Activated naive CD8-positive, alpha-beta T cell (primary cell): ENCODE measurements around the gene IGSF23.
"Not testable (repeated sequence)": the region's sequence is repeated elsewhere in the genome, so short reads cannot be mapped to it uniquely, and the experiment has no call there.

Source experiments
- H3K27ac Mint-ChIP-seq: one replicate; pipeline ENCODE4 v1.8.0; 2021; ENCODE audit warnings: mixed read lengths
- H3K27me3 Mint-ChIP-seq: one replicate; pipeline ENCODE4 v1.8.0; 2021; ENCODE audit warnings: mixed read lengths
- H3K36me3 Mint-ChIP-seq: one replicate; pipeline ENCODE4 v1.8.0; 2021; ENCODE audit warnings: mixed read lengths
- H3K4me1 Mint-ChIP-seq: one replicate; pipeline ENCODE4 v1.8.0; 2021; ENCODE audit warnings: low read depth, mixed read lengths
- H3K4me3 Mint-ChIP-seq: one replicate; pipeline ENCODE4 v1.8.0; 2021; ENCODE audit warnings: mild to moderate bottlenecking, mixed read lengths
- H3K9me3 Mint-ChIP-seq: one replicate; pipeline ENCODE4 v1.8.0; 2021; ENCODE audit warnings: low read depth, mixed read lengths

Gene IGSF23

GRCh38 chr19:44579663-44580365 lies 33.5 kb upstream of the IGSF23 start:
- Mint-ChIP-seq H3K27me3 (peaks cover 5% of the 10 kb centered on the region), H3K4me1 (no peaks in the 10 kb centered on the region), H3K27ac (no peak overlapping the region), H3K9me3 (no peaks in the 10 kb centered on the region), H3K36me3 (no peaks in the 10 kb centered on the region), H3K4me3 (no peak overlapping the region)

- Mint-ChIP-seq H3K36me3 (no peaks in the 10 kb centered on the region), H3K9me3 (no peaks in the 10 kb centered on the region), H3K4me3 (no peak overlapping the region), H3K27ac (no peak overlapping the region), H3K4me1 (no peaks in the 10 kb centered on the region), H3K27me3 (peaks cover 5% of the 10 kb centered on the region)
Observed at GRCh38 chr19:44580366-44580895, 32.9 kb upstream of the IGSF23 start.

GRCh38 chr19:44581288-44581687 lies 32.1 kb upstream of the IGSF23 start:
- Mint-ChIP-seq H3K27me3 (peaks cover 5% of the 10 kb centered on the region), H3K4me1 (no peaks in the 10 kb centered on the region), H3K36me3 (no peaks in the 10 kb centered on the region), H3K4me3 (no peak overlapping the region), H3K27ac (no peak overlapping the region), H3K9me3 (no peaks in the 10 kb centered on the region)

GRCh38 chr19:44582581-44583265 lies 30.6 kb upstream of the IGSF23 start:
- peaks cover 4% of the 10 kb centered on the region for H3K4me1 Mint-ChIP-seq
- peaks cover 5% of the 10 kb centered on the region for H3K27me3 Mint-ChIP-seq
- no peak overlapping the region for H3K4me3 Mint-ChIP-seq
- no peaks in the 10 kb centered on the region for H3K9me3 Mint-ChIP-seq
- no peaks in the 10 kb centered on the region for H3K36me3 Mint-ChIP-seq
- H3K27ac Mint-ChIP-seq = no peak overlapping the region

- Mint-ChIP-seq H3K4me1 (peaks cover 15% of the 10 kb centered on the region), H3K36me3 (no peaks in the 10 kb centered on the region), H3K27ac (no peak overlapping the region), H3K4me3 (no peak overlapping the region), H3K9me3 (no peaks in the 10 kb centered on the region), H3K27me3 (peaks cover 5% of the 10 kb centered on the region)
Observed at GRCh38 chr19:44585371-44586133, 27.8 kb upstream of the IGSF23 start.

GRCh38 chr19:44587963-44588770 lies 25.2 kb upstream of the IGSF23 start:
- H3K9me3 Mint-ChIP-seq = no peaks in the 10 kb centered on the region
- H3K4me3 Mint-ChIP-seq = no peak overlapping the region
- H3K27me3 Mint-ChIP-seq = peaks cover 6% of the 10 kb centered on the region
- peaks cover 15% of the 10 kb centered on the region for H3K4me1 Mint-ChIP-seq
- H3K36me3 Mint-ChIP-seq = no peaks in the 10 kb centered on the region
- peak overlapping the region; percentile 79 for H3K27ac Mint-ChIP-seq

GRCh38 chr19:44588771-44589112 lies 24.6 kb upstream of the IGSF23 start:
- Mint-ChIP-seq H3K27me3 (peaks cover 5% of the 10 kb centered on the region), H3K9me3 (no peaks in the 10 kb centered on the region), H3K36me3 (no peaks in the 10 kb centered on the region), H3K4me1 (peaks cover 15% of the 10 kb centered on the region), H3K4me3 (no peak overlapping the region), H3K27ac (peak overlapping the region; percentile 50)

- no peaks in the 10 kb centered on the region for H3K9me3 Mint-ChIP-seq
- peaks cover 9% of the 10 kb centered on the region for H3K27me3 Mint-ChIP-seq
- H3K36me3 Mint-ChIP-seq = no peaks in the 10 kb centered on the region
- H3K4me1 Mint-ChIP-seq = peaks cover 15% of the 10 kb centered on the region
- H3K27ac Mint-ChIP-seq = no peak overlapping the region
- H3K4me3 Mint-ChIP-seq = no peak overlapping the region
Observed at GRCh38 chr19:44590245-44591059, 22.9 kb upstream of the IGSF23 start.

GRCh38 chr19:44591340-44591993 lies 21.9 kb upstream of the IGSF23 start:
- Mint-ChIP-seq H3K4me1 (peaks cover 15% of the 10 kb centered on the region), H3K27me3 (peaks cover 12% of the 10 kb centered on the region)
- H3K4me3 Mint-ChIP-seq, H3K27ac Mint-ChIP-seq, H3K9me3 Mint-ChIP-seq, H3K36me3 Mint-ChIP-seq: not testable (repeated sequence)

GRCh38 chr19:44592451-44592890 lies 20.9 kb upstream of the IGSF23 start:
- no peak overlapping the region for H3K4me3 Mint-ChIP-seq
- peaks cover 12% of the 10 kb centered on the region for H3K27me3 Mint-ChIP-seq
- no peak overlapping the region for H3K27ac Mint-ChIP-seq
- H3K36me3 Mint-ChIP-seq = no peaks in the 10 kb centered on the region
- peaks cover 13% of the 10 kb centered on the region for H3K4me1 Mint-ChIP-seq
- H3K9me3 Mint-ChIP-seq = no peaks in the 10 kb centered on the region

GRCh38 chr19:44593294-44593693 lies 20.1 kb upstream of the IGSF23 start:
- Mint-ChIP-seq H3K36me3 (no peaks in the 10 kb centered on the region), H3K4me3 (no peak overlapping the region), H3K27me3 (peaks cover 12% of the 10 kb centered on the region), H3K9me3 (no peaks in the 10 kb centered on the region), H3K27ac (no peak overlapping the region), H3K4me1 (peaks cover 6% of the 10 kb centered on the region)

- not testable (repeated sequence) for H3K27ac Mint-ChIP-seq, H3K9me3 Mint-ChIP-seq, H3K4me3 Mint-ChIP-seq, H3K36me3 Mint-ChIP-seq, H3K4me1 Mint-ChIP-seq
- H3K27me3 Mint-ChIP-seq = peaks cover 12% of the 10 kb centered on the region
Observed at GRCh38 chr19:44593866-44594266, 19.5 kb upstream of the IGSF23 start.

GRCh38 chr19:44596428-44597130 lies 16.8 kb upstream of the IGSF23 start:
- no peaks in the 10 kb centered on the region for H3K36me3 Mint-ChIP-seq
- no peak overlapping the region for H3K27ac Mint-ChIP-seq
- no peaks in the 10 kb centered on the region for H3K9me3 Mint-ChIP-seq
- no peak overlapping the region for H3K4me3 Mint-ChIP-seq
- H3K4me1 Mint-ChIP-seq = no peaks in the 10 kb centered on the region
- H3K27me3 Mint-ChIP-seq = peaks cover 12% of the 10 kb centered on the region
